Measurements from ENCODE around the gene ZNF469.

ZNF469 gene

DNA sequence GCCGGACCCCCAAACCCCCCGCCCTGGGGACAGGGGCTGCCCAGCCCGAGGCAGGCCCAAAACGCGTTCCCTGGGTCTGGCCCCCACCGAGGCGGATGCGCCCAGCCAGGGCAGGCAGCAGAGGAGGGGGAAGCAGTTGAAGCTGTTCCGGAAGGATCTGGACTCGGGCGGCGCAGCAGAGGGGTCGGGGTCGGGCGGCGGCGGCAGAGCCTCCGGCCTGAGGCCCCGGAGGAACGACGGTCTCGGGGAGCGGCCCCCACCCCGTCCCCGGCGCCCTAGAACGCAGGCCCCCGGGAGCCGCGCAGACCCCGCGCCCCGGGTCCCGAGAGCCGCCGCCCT lies 47.4 kb downstream of the ZNF469 start:
- DNase-seq = no peak

DNA sequence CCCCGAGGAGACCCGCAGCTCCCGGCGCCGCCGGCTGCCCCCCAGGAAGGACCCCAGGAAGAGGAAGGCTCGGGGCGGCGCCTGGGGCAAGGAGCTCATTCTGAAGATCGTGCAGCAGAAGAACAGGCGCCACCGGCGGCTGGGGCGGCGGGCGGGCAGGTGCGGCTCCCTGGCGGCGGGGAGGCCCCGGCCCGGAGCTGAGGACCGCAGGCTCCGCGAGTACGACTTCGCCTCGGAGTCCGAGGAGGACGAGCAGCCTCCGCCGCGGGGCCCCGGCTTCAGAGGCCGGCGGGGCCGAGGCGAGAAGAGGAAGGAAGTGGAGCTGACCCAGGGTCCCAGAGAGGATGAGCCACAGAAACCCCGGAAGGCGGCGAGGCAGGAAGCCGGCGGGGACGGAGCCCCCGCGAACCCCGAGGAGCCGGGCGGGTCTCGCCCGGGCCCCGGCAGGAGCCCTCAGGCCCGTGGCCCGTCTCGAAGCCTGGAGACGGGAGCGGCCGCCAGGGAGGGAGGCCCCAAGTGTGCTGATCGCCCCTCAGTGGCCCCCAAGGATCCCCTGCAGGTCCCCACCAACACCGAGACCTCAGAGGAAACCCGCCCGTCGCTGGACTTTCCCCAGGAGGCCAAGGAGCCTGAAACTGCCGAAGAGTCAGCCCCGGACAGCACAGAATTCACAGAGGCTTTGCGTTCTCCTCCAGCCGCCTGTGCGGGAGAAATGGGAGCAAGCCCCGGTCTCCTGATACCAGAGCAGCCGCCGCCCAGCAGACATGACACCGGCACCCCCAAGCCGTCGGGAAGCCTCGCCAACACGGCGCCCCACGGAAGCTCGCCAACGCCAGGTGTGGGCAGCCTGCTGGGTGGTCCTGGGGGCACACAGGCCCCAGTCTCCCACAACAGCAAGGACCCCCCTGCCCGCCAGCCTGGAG lies 48.0 kb downstream of the ZNF469 start:
- no peak for DNase-seq

DNA sequence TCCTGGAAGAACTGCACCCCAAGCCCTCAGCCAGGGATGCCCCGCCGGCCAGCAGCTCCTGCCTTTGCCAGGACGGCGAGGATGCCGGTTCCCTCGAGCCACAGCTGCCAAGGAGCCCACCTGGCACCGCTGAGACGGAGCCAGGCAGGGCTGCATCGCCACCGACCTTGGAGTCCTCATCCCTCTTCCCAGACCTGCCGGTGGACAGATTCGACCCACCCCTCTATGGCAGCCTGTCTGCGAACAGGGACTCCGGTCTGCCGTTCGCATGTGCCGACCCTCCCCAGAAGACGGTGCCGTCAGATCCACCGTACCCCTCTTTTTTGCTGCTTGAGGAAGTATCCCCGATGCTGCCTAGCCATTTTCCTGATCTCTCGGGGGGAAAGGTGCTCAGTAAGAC lies 48.9 kb downstream of the ZNF469 start:
- DNase-seq = no peak

DNA sequence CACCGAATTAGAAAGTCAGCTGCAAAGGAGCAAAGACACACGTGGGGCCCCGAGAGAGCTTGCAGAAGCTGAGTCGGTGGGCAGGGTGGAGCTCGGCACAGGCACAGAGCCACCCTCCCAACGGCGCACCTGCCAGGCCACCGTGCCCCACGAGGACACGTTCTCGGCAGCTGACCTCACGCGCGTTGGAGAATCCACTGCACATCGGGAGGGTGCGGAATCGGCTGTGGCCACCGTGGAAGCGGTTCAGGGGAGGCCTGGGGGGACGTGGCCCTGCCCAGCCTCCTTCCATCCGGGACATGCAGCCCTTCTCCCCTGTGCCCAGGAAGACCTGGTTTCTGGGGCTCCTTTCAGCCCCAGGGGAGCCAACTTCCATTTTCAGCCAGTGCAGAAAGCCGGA lies 49.4 kb downstream of the ZNF469 start:
- DNase-seq = no peak
